NCI-H526 treated with DMSO at 0.1 percent for 48 hours (cell line): ENCODE data around the gene INTS7.
"Not testable (repeated sequence)": the region's sequence is repeated elsewhere in the genome, so short reads cannot be mapped to it uniquely, and the experiment has no call there.

Experiments used
- DNase-seq: peaks from one replicate; lab custom pipeline; 2025; lab: John Stamatoyannopoulos, UW

Gene INTS7

GRCh38 chr1:211933946-211934714 is 101.2 kb downstream of the INTS7 start:
- no peak for DNase-seq

- DNase-seq = no peak
Measured at GRCh38 chr1:211932933-211933254, 102.5 kb downstream of the INTS7 start.

GRCh38 chr1:211932231-211932932 is 103.0 kb downstream of the INTS7 start:
- no peak for DNase-seq

- DNase-seq = no peak
Measured at GRCh38 chr1:211929683-211930082, 105.7 kb downstream of the INTS7 start.

- no peak for DNase-seq
Measured at GRCh38 chr1:211928993-211929637, 106.2 kb downstream of the INTS7 start.

- no peak for DNase-seq
Measured at GRCh38 chr1:211928290-211928801, 107.0 kb downstream of the INTS7 start.

- peak; percentile 32 for DNase-seq
Measured at GRCh38 chr1:211925016-211925415, 110.3 kb downstream of the INTS7 start.

GRCh38 chr1:211924256-211924655 is 111.1 kb downstream of the INTS7 start:
- no peak for DNase-seq

- no peak for DNase-seq
Measured at GRCh38 chr1:211923095-211923494, 112.3 kb downstream of the INTS7 start.

GRCh38 chr1:211921579-211922095 is 113.7 kb downstream of the INTS7 start:
- no peak for DNase-seq

GRCh38 chr1:211920602-211921226 is 114.6 kb downstream of the INTS7 start:
- DNase-seq = no peak

GRCh38 chr1:211920141-211920572 is 115.2 kb downstream of the INTS7 start:
- no peak for DNase-seq

GRCh38 chr1:211918843-211919414 is 116.4 kb downstream of the INTS7 start:
- DNase-seq = no peak

- not testable (repeated sequence) for DNase-seq
Measured at GRCh38 chr1:211916458-211916857, 118.9 kb downstream of the INTS7 start.

GRCh38 chr1:211915924-211916323 is 119.4 kb downstream of the INTS7 start:
- DNase-seq = no peak

- no peak for DNase-seq
Measured at GRCh38 chr1:211912844-211913432, 122.4 kb downstream of the INTS7 start.

- no peak for DNase-seq
Measured at GRCh38 chr1:211912038-211912437, 123.3 kb downstream of the INTS7 start.

GRCh38 chr1:211910913-211911485 is 124.4 kb downstream of the INTS7 start:
- no peak for DNase-seq

GRCh38 chr1:211910113-211910884 is 125.1 kb downstream of the INTS7 start:
- no peak for DNase-seq

- DNase-seq = no peak
Measured at GRCh38 chr1:211909395-211909794, 126.0 kb downstream of the INTS7 start.
